HUES6 (cell line): Measurements from ENCODE around the gene AIDA.
"Not testable (repeated sequence)": the region's sequence is repeated elsewhere in the genome, so short reads cannot be mapped to it uniquely, and the experiment has no call there.

Experiments used
- H3K27ac ChIP-seq: 2 replicates; pipeline ENCODE4 v1.7.0; 2013; ENCODE audit warnings: low read depth, mild to moderate bottlenecking, low read length, inconsistent platforms
- H3K27me3 ChIP-seq: 2 replicates; pipeline ENCODE4 v1.6.1; 2013; ENCODE audit warnings: low read length; ENCODE audit not compliant: control insufficient read depth, insufficient read depth
- H3K36me3 ChIP-seq: 2 replicates; pipeline ENCODE4 v1.6.1; 2013; ENCODE audit warnings: low read length; ENCODE audit not compliant: control insufficient read depth, insufficient read depth
- H3K4me1 ChIP-seq: 2 replicates; pipeline ENCODE4 v1.6.1; 2013; ENCODE audit warnings: low read length; ENCODE audit not compliant: control insufficient read depth, insufficient read depth
- H3K4me3 ChIP-seq: 2 replicates; pipeline ENCODE4 v1.5.1; 2013; ENCODE audit warnings: low read depth, low read length
- H3K9ac ChIP-seq: one replicate; pipeline ENCODE4 v1.6.1; 2013; ENCODE audit warnings: mild to moderate bottlenecking, low read length
- H3K9me3 ChIP-seq: 2 replicates; pipeline ENCODE4 v1.6.1; 2013; ENCODE audit warnings: low read depth, low read length; ENCODE audit not compliant: control insufficient read depth, insufficient read depth

The AIDA gene

GRCh38 chr1:222668184-222668583, 44.1 kb downstream of the AIDA start:
- peaks cover 80% of the 10 kb centered on the region for H3K36me3 ChIP-seq
- H3K27ac ChIP-seq, H3K27me3 ChIP-seq, H3K9ac ChIP-seq, H3K4me1 ChIP-seq, H3K9me3 ChIP-seq, H3K4me3 ChIP-seq: not testable (repeated sequence)

DNA sequence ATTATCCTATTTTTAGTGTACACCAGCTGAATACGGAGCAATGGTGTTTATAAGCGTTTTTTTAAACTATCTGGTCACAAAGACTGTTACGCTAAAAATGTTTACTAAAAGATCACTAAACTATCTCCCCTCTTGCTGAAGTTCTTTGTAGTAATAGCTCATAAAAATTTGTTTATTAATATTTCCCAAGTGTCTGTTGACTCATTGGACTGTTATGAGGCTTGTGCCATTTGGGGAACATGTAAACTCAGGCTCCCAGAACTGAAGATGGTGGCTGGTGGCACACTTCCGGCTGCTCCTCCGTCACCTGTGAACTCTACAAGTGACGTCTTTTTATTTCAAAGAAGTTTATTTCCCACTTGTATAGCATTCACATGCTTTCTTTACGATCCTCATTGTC, 46.3 kb downstream of the AIDA start:
- Histone ChIP-seq H3K27me3 (no peaks in the 10 kb centered on the region), H3K4me1 (no peaks in the 10 kb centered on the region), H3K9ac (no peak overlapping the region), H3K4me3 (no peak overlapping the region), H3K9me3 (no peaks in the 10 kb centered on the region), H3K36me3 (peaks cover 82% of the 10 kb centered on the region), H3K27ac (no peak overlapping the region)

DNA sequence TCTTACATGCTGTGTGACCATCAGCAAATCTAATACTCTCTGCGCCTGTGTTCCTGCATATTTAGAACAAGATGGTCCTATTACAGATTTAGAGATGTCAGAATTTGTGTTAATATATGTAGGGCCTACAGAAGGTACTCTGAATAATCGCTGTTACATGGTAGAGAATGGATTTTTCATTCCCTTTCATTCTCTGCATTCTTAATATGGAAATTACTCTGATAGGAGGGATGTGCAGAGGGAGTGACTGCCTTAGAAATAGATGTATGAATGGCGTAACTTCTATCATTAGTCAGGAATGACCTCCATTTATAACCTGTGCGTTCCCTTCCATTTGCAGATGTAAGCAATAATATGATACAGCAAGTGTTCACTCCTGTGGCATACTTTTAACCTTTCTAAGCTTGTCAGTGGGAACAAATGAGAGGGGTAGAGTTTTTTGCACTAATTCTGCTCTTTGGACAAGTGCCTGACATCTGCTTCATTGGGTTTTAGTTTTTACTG, 48.8 kb downstream of the AIDA start:
- Histone ChIP-seq H3K4me1 (no peaks in the 10 kb centered on the region), H3K27me3 (no peaks in the 10 kb centered on the region), H3K9me3 (no peaks in the 10 kb centered on the region), H3K27ac (no peak overlapping the region), H3K4me3 (no peak overlapping the region), H3K9ac (no peak overlapping the region), H3K36me3 (peaks cover 93% of the 10 kb centered on the region)

DNA sequence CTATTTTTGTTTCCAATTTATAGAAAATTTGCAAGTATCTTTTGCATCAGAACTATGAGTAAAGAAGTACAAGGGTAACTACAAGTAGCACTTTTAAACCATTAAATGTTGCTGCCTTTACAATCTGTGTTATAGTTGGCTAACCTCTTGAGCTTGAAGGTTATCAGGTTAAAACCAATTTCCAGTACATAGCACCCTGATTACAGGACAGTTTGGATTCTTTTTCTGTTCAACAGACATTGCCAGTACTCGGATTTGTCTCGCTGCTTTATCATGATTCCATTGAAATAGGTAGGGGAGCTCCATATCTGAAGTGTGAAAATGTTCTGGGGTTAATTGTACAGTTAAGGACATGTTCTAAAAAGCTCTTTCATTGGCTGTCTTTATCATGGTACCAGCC, 54.4 kb downstream of the AIDA start:
- no peaks in the 10 kb centered on the region for H3K4me1 ChIP-seq
- H3K27me3 ChIP-seq = no peaks in the 10 kb centered on the region
- H3K4me3 ChIP-seq = no peak overlapping the region
- H3K27ac ChIP-seq = no peak overlapping the region
- no peak overlapping the region for H3K9ac ChIP-seq
- H3K9me3 ChIP-seq = no peaks in the 10 kb centered on the region
- H3K36me3 ChIP-seq = peaks cover 95% of the 10 kb centered on the region

GRCh38 chr1:222656391-222657155, 55.7 kb downstream of the AIDA start:
- Histone ChIP-seq H3K4me1 (no peaks in the 10 kb centered on the region), H3K36me3 (peaks cover 95% of the 10 kb centered on the region), H3K9ac (no peak overlapping the region), H3K4me3 (no peak overlapping the region), H3K27me3 (no peaks in the 10 kb centered on the region), H3K27ac (no peak overlapping the region), H3K9me3 (no peaks in the 10 kb centered on the region)

- no peak overlapping the region for H3K9ac ChIP-seq
- no peaks in the 10 kb centered on the region for H3K27me3 ChIP-seq
- H3K9me3 ChIP-seq = no peaks in the 10 kb centered on the region
- peaks cover 97% of the 10 kb centered on the region for H3K36me3 ChIP-seq
- no peak overlapping the region for H3K4me3 ChIP-seq
- H3K4me1 ChIP-seq = no peaks in the 10 kb centered on the region
- no peak overlapping the region for H3K27ac ChIP-seq
Observed at GRCh38 chr1:222654849-222655248, 57.4 kb downstream of the AIDA start.

- Histone ChIP-seq H3K9me3 (no peaks in the 10 kb centered on the region), H3K9ac (no peak overlapping the region), H3K4me1 (no peaks in the 10 kb centered on the region), H3K36me3 (peaks cover 92% of the 10 kb centered on the region), H3K27ac (no peak overlapping the region), H3K27me3 (no peaks in the 10 kb centered on the region), H3K4me3 (no peak overlapping the region)
Observed at GRCh38 chr1:222653178-222653827, 59.0 kb downstream of the AIDA start.

- Histone ChIP-seq H3K4me3 (no peak overlapping the region), H3K36me3 (peaks cover 86% of the 10 kb centered on the region), H3K27me3 (no peaks in the 10 kb centered on the region), H3K9me3 (no peaks in the 10 kb centered on the region), H3K4me1 (no peaks in the 10 kb centered on the region), H3K9ac (no peak overlapping the region), H3K27ac (no peak overlapping the region)
Observed at GRCh38 chr1:222652676-222653075, 59.6 kb downstream of the AIDA start.

- Histone ChIP-seq H3K27ac (no peak overlapping the region), H3K9ac (peak overlapping the region; percentile 97), H3K4me3 (peak overlapping the region; percentile 97), H3K36me3 (peaks cover 27% of the 10 kb centered on the region), H3K9me3 (no peaks in the 10 kb centered on the region), H3K4me1 (no peaks in the 10 kb centered on the region; the same call in 1 of the 2 replicates), H3K27me3 (no peaks in the 10 kb centered on the region)
Observed at GRCh38 chr1:222644636-222644980, 67.7 kb downstream of the AIDA start.

DNA sequence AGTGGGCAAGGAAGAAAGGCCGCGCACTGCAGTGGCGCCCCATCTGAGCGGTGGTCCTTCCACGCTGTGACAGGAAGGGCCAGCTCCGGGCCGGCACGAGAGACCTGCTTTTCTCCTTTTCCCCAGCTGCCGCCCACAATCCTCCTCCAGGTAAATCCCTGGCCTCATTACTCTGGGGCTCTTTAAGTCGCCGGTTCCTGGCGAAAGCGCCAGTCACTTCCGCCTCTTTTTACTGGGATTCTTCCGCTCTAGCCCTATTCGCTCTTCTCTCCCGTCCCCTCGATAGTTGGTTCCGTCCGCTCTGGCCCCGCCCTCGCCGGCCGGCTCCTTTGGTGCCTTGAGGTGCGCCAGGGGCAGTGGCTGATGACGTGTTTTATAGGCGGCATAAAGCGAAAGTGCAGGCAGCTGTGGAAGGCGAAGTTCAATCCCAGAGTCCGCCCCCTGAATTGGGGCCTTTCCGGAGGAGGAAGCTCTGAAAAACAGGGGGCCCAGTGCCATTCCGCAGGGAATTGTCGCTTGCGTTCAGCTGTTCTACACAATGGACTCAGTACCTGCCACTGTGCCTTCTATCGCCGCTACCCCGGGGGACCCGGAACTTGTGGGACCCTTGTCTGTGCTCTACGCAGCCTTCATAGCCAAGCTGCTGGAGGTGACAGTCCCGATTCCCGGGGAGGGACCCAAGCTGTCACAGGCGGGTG, 68.2 kb downstream of the AIDA start:
- Histone ChIP-seq H3K36me3 (peaks cover 28% of the 10 kb centered on the region), H3K27me3 (no peaks in the 10 kb centered on the region), H3K9me3 (no peaks in the 10 kb centered on the region), H3K9ac (peak overlapping the region; percentile 97), H3K27ac (peak overlapping the region; percentile 86), H3K4me1 (no peaks in the 10 kb centered on the region; the same call in 1 of the 2 replicates), H3K4me3 (peak overlapping the region; percentile 97)

GRCh38 chr1:222643606-222643937, 68.7 kb downstream of the AIDA start:
- Histone ChIP-seq H3K9me3 (no peaks in the 10 kb centered on the region), H3K36me3 (peaks cover 29% of the 10 kb centered on the region), H3K27me3 (no peaks in the 10 kb centered on the region), H3K27ac (peak overlapping the region; percentile 86), H3K4me1 (no peaks in the 10 kb centered on the region; the same call in 1 of the 2 replicates), H3K9ac (peak overlapping the region; percentile 97), H3K4me3 (peak overlapping the region; percentile 97)
